ENCODE results near the gene PSMG1. TPM values are rescaled to one million over a fixed set of nuclear protein-coding genes. Genes with fewer than 3 reads are reported as not detected.

The PSMG1 gene
- total RNA-seq, 1 donor from 2014 or later, result 103 TPM

Other genes starting within 250 kb of the PSMG1 start
- 34.7 and 38.1 TPM in 2 replicates for gene BRWD1, start 130.2 kb upstream of the PSMG1 start, total RNA-seq
- 313 and 314 TPM in 2 replicates for gene HMGN1, start 165.6 kb upstream of the PSMG1 start, total RNA-seq